Subcutaneous adipose tissue (tissue), 4 donors: Measurements from ENCODE around the gene HACD1. TPM values are rescaled to one million over a fixed set of nuclear protein-coding genes. Genes with fewer than 3 reads are reported as not detected.

Experiments used
- total RNA-seq, 4 donors: library from RNA; depleted of rRNA; stranded (reverse); fragments of >200 nt; gene quantifications; one replicate each; pipeline ENCODE4 v1.1.0, GENCODE V29; 2016
- TF ChIP-seq, protein P1 (sequence below): fragments of 450-650 bp; IDR thresholded peaks from one replicate; pipeline ENCODE4 v1.5.1; 2016; ENCODE audit warnings: low read depth, mild to moderate bottlenecking, control low read depth, antibody characterized with exemption, moderate library complexity

Gene HACD1
- total RNA-seq, 4 donors from 2014 or later, result 16.0 to 47.5 (median 28.4) TPM

- TF ChIP-seq, protein P1, sequence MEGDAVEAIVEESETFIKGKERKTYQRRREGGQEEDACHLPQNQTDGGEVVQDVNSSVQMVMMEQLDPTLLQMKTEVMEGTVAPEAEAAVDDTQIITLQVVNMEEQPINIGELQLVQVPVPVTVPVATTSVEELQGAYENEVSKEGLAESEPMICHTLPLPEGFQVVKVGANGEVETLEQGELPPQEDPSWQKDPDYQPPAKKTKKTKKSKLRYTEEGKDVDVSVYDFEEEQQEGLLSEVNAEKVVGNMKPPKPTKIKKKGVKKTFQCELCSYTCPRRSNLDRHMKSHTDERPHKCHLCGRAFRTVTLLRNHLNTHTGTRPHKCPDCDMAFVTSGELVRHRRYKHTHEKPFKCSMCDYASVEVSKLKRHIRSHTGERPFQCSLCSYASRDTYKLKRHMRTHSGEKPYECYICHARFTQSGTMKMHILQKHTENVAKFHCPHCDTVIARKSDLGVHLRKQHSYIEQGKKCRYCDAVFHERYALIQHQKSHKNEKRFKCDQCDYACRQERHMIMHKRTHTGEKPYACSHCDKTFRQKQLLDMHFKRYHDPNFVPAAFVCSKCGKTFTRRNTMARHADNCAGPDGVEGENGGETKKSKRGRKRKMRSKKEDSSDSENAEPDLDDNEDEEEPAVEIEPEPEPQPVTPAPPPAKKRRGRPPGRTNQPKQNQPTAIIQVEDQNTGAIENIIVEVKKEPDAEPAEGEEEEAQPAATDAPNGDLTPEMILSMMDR, result no peak
These were observed 39.9 kb upstream of the HACD1 start for GRCh38 chr10:17657103-17657500.

DNA sequence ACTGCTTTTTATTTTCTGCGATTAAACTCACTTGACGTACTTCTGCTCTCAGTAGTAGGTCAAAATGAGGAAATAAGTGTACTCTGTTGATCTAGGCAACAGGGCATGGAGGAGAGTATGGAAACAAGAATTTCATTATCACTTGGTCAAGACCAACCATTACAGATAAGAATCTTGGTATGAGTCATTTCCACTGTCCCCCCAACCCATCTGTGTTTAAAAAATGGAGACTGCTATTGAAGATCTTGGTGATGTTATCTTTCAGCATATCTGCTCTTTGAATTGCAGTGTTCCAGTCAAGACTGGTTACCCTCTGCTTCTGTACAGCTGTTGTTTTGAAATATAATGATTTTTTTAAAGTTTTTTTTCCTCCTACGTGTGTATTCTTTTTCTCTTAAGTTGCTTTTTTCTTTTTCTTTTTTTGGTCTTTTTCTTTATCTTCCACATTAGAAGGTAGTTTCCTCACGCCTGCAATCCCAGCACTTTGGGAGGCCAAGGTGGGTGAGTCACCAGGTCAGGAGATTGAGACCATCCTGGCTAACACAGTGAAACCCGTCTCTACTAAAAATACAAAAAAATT lies 38.5 kb upstream of the HACD1 start:
- TF ChIP-seq, protein P1, result no peak

- TF ChIP-seq, protein P1, result no peak
These were observed 37.8 kb upstream of the HACD1 start for GRCh38 chr10:17655009-17655408.

GRCh38 chr10:17652585-17652984 lies 35.4 kb upstream of the HACD1 start:
- TF ChIP-seq, protein P1, result no peak

DNA sequence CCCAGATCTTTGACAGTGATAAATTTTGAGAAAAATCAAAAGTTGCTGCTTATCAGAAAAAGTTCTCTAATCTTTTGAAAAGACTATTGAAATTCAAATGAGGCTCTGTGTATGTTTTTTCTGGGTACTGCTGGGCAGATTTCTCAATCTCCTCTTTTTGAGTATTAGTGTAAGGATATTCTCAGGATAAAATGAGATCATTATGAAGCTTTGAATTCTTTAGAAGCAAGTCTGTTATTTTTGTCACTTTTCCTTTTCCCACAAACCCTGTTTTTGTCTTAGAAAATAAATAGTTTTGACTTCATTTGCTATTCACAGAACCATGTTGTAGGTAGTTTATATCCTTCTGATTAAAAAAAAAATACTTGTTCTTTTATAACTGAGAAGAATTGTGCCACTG lies 34.7 kb upstream of the HACD1 start:
- TF ChIP-seq, protein P1, result no peak

- TF ChIP-seq, protein P1, result no peak
These were observed 33.2 kb upstream of the HACD1 start for GRCh38 chr10:17650416-17650815.

DNA sequence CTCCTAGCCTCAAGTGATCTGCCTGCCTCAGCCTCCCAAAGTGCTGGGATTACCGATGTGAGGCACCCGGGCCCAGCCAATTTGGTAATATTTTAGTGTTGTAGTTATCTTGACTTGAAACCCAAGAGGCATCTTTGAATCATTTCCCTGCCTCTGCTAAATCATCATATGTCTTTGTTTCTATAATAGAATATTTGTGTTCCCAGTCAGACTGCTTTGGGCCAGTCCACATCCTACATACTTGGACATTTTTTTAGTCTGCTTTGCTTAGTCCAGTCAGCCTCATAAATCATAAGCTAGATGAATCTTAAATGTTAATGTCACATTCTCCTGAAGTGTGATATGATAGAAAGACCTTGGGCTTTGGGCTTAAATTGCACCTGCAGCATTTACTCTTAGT lies 32.7 kb upstream of the HACD1 start:
- TF ChIP-seq, protein P1, result no peak
